Activated T-helper 9 cell treated with anti-CD3 and anti-CD28 coated beads, Interleukin-2, amount 50 U/mL, for 16 hours (primary cell): ENCODE measurements around the gene KCNH4.
"Not testable (repeated sequence)": the region's sequence is repeated elsewhere in the genome, so short reads cannot be mapped to it uniquely, and the experiment has no call there.

Experiments used
- DNase-seq: peaks from one replicate; pipeline ENCODE4 v3.0.0-alpha.2; 2020; ENCODE audit warnings: low read depth

Gene KCNH4

GRCh38 chr17:42178817-42179216 is 2.1 kb downstream of the KCNH4 start:
- DNase-seq = no peak

DNA sequence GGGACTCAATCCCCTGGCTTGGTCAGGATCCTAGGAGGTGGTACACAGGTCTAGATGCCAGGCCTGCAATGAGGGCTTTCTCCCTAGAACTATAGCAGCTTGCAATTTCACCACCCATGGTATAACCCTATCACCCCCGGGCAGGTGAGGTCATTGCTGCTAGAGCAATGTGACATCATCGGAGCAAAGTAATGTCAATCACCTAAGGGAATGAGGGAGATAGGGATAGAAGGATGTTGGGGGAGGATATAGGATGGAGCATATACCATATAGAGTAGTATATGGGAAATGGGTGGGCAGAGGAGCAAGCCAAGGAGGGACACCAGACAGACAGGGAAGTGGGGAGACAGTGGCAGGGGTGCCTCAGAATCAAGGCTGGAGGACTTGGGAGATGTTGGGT is 3.3 kb downstream of the KCNH4 start:
- DNase-seq = no peak

GRCh38 chr17:42174126-42174783 is 6.7 kb downstream of the KCNH4 start:
- DNase-seq = no peak

- no peak for DNase-seq
Observed at GRCh38 chr17:42171831-42172230, 9.1 kb downstream of the KCNH4 start.

GRCh38 chr17:42169351-42169750 is 11.6 kb downstream of the KCNH4 start:
- no peak for DNase-seq

DNA sequence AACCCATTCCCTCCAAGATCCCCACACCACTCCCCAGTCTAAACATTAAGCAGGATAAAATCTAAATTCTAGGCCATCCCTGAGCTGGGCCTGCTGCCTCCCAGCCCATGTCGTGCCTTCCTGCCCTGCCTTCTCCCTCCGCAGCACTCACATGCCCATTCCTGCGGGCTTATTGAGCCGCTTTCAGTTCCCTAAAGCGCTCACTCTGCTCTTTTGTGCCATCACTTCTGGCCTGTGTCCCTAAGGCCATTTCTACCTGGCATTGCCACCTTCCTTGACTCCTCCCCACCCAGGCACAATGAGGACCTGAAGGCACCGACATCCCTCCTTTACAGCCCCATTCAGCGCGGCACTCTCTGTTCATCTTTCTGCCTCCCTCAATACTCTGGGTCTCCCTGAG is 13.1 kb downstream of the KCNH4 start:
- DNase-seq = no peak

GRCh38 chr17:42166196-42166763 is 14.7 kb downstream of the KCNH4 start:
- DNase-seq = no peak

DNA sequence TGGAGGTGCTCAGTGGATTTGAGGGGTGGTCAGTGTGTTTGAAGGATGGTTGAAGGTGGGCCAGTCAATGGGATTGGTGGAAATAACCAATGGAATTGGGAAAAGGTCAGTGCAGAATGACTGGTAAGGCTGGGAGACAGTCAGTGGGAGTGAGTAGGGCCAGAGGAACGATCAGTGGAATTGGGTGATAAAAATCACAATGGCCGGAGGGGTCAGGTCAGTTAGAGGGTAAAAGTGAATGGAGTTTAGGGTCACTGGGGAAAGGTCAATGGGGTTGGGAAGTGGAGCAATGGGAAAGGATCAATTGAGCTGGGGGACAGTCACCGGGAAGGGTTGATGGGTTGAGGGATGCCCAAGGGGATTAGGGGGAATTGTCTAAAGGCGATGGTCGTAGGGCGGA is 15.2 kb downstream of the KCNH4 start:
- DNase-seq = no peak

GRCh38 chr17:42163696-42164407 is 17.1 kb downstream of the KCNH4 start:
- no peak for DNase-seq

- DNase-seq = no peak
Observed at GRCh38 chr17:42163113-42163512, 17.8 kb downstream of the KCNH4 start.

- DNase-seq = no peak
Observed at GRCh38 chr17:42160531-42160910, 20.4 kb downstream of the KCNH4 start.

DNA sequence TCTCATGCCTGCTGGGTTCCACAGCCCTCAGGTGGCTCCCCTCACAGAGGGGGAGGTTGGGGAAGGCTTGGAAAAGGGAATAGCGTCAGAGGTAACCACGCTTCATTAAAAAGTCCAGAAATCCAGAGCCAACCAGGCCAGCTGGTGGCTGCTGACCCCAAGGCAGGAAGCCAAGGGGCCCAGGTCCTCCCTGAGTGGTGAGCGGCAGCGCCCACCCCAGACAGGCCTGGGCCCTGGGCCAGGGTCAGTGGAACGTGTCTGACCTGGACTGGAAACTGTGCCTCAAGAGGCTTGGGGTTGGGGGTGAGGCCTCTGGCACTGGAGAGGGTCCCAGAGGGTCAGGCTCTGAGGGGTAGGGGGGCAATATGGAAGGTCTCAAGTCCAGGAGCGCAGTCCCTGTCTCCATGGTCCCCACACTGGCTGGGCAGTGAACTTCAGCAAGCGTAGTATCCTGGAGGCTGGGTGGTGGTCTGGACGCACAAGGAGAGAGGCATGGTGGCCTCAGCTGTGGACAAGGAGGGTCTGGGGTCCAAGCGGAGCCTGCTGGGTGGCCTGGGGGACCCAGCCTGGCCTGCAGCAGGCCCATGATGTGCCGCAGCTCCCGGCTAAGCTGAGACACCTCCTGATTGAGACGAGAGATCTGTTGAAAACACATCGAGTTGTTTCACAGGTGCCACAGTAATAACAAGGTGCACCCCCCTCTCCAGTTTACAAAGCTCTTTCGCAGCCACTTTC is 21.0 kb downstream of the KCNH4 start:
- DNase-seq = no peak

DNA sequence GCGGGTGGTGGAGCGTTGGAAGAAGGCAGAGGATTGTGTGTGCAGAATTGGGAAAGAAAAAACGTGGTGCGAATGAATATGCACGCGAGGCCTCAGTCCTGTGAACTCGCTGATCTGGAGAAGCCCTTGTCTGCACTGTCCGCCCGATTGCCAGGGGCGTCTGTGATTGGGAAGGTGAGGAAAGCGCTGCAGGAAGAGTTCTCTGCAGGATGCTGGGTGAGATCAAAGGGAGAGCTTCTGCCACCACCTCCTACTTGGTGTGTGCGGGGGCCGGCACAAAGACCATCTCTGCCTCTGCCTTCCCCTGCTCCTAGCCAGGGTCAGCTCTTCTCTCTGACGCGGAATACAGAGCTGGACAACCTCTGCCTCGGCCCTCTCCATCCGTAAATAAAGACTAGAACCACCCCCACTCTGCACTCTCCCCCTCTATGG is 25.3 kb downstream of the KCNH4 start:
- DNase-seq = no peak

DNA sequence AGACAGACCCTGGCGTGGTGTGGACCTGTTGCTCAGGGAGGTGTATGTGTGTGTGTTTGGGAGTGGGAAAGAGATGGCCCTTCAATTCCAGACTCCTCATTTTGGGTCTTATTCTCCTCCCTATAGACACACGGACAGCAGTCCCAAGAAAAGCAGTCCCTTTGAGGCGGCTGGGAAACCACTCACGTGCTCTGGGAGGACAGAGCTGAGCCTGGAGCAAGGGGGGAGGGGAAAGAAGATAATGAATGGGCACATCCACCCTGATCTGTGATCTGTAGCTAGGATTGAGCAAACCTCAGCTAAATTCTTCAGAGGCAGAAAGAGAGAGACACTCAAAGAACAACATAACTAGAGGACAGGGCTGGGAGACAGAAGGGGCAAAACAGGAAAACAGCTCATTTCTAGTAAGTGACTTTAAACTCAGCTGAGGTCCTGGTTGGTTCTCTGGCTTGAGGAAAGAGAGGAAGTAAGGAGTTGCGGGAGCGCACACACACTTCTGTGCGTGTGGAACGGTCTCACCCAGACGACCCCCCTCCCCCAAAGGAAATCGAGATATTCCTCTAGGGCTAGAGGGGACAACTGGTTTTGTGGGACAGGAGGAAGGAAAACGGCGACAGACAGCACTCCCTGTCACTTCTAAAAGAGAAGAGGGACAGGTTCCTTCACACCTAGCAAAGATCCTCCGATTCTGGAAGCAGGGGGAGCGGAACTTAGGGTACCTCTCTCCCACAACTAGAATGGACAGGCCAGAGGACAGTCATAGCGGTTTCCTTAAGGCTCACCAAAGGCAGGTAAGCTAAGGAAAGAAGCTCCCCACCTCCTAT is 26.8 kb downstream of the KCNH4 start:
- no peak for DNase-seq

DNA sequence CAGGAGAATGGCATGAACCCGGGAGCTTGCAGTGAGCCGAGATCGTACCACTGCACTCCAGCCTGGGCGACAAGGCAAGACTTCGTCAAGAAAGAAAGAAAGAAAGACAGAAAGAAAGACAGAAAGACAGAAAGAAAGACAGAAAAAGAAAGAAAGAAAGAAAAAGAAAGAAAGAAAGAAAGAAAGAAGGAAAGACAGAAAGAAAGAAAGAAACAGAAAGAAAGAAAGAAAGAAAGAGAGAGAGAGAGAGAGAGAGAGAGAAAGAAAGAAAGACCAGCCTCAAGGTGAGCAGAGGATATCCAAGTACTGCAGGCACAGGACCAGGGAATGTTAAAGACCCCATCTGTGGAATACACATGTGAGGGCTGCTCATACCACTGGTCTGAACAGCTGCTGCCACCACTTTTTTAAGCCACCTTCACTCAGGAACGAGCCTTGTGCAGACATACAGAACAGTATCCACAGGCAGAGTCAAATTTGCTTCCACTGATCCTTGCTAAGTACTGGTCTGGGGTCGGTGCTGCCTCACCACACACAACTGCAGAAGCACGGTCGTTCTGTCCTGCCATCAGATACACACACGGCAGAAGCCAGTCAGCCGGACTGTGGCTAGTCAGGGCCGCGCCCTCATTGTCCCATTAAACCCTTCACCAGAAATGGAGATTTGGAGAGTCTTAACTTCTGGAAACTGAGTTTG is 33.9 kb downstream of the KCNH4 start:
- no peak for DNase-seq

- DNase-seq = not testable (repeated sequence)
Observed at GRCh38 chr17:42143138-42143537, 37.8 kb downstream of the KCNH4 start.

DNA sequence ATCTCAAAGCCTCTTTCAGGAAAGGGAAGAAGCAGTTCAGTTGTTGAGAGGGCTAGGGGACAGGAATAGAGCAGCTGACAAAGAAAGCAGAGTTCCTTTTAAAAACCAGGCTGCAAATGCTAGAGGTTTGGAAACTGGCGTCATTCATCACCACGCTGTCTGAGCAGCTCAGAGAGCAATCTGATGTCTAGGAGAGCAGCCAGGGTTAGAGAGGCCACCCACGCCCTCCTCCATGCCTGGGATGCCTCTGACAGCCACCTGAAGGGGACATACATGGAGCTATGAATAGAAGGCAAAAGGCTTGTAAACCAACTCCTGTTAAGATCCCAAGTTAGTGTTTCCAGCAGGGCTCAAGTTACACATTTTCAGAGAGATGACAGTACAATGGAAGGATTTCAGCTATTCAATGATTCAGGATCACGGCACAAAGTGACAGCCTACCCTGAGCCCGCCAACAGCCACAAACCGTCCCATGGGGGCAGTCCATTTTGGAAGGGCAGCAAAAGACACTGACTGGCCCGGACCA is 38.5 kb downstream of the KCNH4 start:
- DNase-seq = no peak

GRCh38 chr17:42141382-42141781 is 39.6 kb downstream of the KCNH4 start:
- DNase-seq = no peak

- DNase-seq = not testable (repeated sequence)
Observed at GRCh38 chr17:42140690-42141089, 40.3 kb downstream of the KCNH4 start.

DNA sequence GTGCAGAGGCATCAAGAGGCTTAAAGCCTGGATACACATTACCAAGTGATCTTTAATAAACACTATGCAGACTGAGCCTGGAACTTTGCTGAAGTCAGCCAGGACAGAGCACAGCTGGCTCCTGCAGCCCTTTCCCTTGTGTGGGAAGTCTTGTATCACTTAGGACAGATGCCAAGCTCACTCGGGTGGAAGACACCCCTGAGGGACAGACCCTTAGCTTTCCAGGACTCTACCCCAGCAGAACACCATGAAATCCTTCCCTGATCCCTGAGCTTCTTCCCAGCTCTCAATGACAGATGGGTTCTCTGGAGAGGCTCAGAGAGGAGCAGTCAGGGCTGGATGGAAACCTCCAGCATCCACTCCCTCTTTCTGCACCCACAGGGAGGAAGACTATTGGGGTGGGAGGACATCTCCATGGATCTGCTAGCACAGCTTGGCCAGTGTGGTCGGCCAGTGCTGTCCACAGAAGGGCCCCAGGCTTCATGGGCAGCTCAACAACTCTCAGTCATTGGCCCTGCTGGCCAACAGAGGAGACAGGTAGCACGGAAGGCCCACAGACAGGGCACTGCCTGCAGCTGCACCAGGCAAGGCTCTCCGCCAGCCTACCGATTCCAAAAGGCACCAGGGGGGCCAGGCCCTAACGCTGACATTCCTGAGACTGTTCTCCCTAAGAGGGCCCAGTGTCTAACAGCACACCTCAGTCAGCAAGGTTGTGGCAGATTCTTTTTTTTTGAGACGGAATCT is 42.0 kb downstream of the KCNH4 start:
- DNase-seq = no peak
